SK-N-SH treated with all-trans-retinoic acid at 6 μM for 48 hours (cell line): ENCODE results near the gene UBE2G1.

ENCODE experiments used
- ARNTL ChIP-seq: fragments of 450-650 bp; formaldehyde crosslinking; IDR thresholded peaks from 2 replicates; pipeline ENCODE4 v1.5.0; 2020; ENCODE audit warnings: low read depth, mild to moderate bottlenecking, moderate library complexity, borderline replicate concordance
- CSDC2 ChIP-seq: fragments of 250-450 bp; sonication (Bioruptor Pico); IDR thresholded peaks from 2 replicates; pipeline ENCODE4 v1.5.0; 2020; ENCODE audit warnings: mild to moderate bottlenecking, moderate library complexity
- GLIS3 ChIP-seq: fragments of 250-450 bp; sonication (Bioruptor Pico); IDR thresholded peaks from 2 replicates; pipeline ENCODE4 v1.5.0; 2020; ENCODE audit warnings: mild to moderate bottlenecking, moderate library complexity
- ISL1 ChIP-seq: fragments of 250-450 bp; sonication (Bioruptor Pico); IDR thresholded peaks from 2 replicates; pipeline ENCODE4 v2.1.2; 2022; ENCODE audit warnings: mild to moderate bottlenecking, moderate library complexity
- PATZ1 ChIP-seq: fragments of 250-450 bp; sonication (Bioruptor Pico); IDR thresholded peaks from 2 replicates; pipeline ENCODE4 v1.8.0; 2020; ENCODE audit warnings: mild to moderate bottlenecking, moderate library complexity, borderline replicate concordance
- RARB ChIP-seq: fragments of 250-450 bp; sonication (Bioruptor Pico); IDR thresholded peaks from 2 replicates; pipeline ENCODE4 v1.8.0; 2021; ENCODE audit warnings: mild to moderate bottlenecking, moderate library complexity
- SNAI2 ChIP-seq: fragments of 250-450 bp; sonication (Bioruptor Pico); IDR thresholded peaks from 2 replicates; pipeline ENCODE4 v1.5.0; 2020; ENCODE audit warnings: mild to moderate bottlenecking, moderate library complexity
- TCF4 ChIP-seq: fragments of 250-450 bp; sonication (Bioruptor Pico); IDR thresholded peaks from 2 replicates; pipeline ENCODE4 v1.8.0; 2021; ENCODE audit warnings: mild to moderate bottlenecking, moderate library complexity, borderline replicate concordance
- TOX ChIP-seq: fragments of 250-450 bp; sonication (Bioruptor Pico); IDR thresholded peaks from 2 replicates; pipeline ENCODE4 v1.8.0; 2021; ENCODE audit warnings: mild to moderate bottlenecking, moderate library complexity, borderline replicate concordance
- ZFP3 ChIP-seq: fragments of 250-450 bp; sonication (Bioruptor Pico); IDR thresholded peaks from 2 replicates; pipeline ENCODE4 v1.5.0; 2020; ENCODE audit warnings: mild to moderate bottlenecking, moderate library complexity
- ZFP30 ChIP-seq: fragments of 450-650 bp; formaldehyde crosslinking; IDR thresholded peaks from 2 replicates; pipeline ENCODE4 v1.5.0; 2022; ENCODE audit warnings: mild to moderate bottlenecking, moderate library complexity
- ZNF70 ChIP-seq: fragments of 450-650 bp; formaldehyde crosslinking; IDR thresholded peaks from 2 replicates; pipeline ENCODE4 v1.5.0; 2020; ENCODE audit warnings: mild to moderate bottlenecking, moderate library complexity
- TF ChIP-seq, protein P1 (sequence below): fragments of 250-450 bp; sonication (Bioruptor Pico); IDR thresholded peaks from 2 replicates; pipeline ENCODE4 v1.5.0; 2020; ENCODE audit warnings: mild to moderate bottlenecking, moderate library complexity
- TF ChIP-seq, protein P2 (sequence below): fragments of 250-450 bp; sonication (Bioruptor Pico); IDR thresholded peaks from 2 replicates; pipeline ENCODE4 v1.5.1; 2020; ENCODE audit warnings: low read depth, mild to moderate bottlenecking, moderate library complexity

- no peak for TF ChIP-seq ARNTL (CRISPR knock-in tag)
- no peak for TF ChIP-seq PATZ1
- no peak for TF ChIP-seq ISL1
- TF ChIP-seq ZNF70 (CRISPR knock-in tag) = no peak
- no peak for TF ChIP-seq ZFP3 (CRISPR knock-in tag)
- TF ChIP-seq RARB = no peak
- TF ChIP-seq, protein P1, sequence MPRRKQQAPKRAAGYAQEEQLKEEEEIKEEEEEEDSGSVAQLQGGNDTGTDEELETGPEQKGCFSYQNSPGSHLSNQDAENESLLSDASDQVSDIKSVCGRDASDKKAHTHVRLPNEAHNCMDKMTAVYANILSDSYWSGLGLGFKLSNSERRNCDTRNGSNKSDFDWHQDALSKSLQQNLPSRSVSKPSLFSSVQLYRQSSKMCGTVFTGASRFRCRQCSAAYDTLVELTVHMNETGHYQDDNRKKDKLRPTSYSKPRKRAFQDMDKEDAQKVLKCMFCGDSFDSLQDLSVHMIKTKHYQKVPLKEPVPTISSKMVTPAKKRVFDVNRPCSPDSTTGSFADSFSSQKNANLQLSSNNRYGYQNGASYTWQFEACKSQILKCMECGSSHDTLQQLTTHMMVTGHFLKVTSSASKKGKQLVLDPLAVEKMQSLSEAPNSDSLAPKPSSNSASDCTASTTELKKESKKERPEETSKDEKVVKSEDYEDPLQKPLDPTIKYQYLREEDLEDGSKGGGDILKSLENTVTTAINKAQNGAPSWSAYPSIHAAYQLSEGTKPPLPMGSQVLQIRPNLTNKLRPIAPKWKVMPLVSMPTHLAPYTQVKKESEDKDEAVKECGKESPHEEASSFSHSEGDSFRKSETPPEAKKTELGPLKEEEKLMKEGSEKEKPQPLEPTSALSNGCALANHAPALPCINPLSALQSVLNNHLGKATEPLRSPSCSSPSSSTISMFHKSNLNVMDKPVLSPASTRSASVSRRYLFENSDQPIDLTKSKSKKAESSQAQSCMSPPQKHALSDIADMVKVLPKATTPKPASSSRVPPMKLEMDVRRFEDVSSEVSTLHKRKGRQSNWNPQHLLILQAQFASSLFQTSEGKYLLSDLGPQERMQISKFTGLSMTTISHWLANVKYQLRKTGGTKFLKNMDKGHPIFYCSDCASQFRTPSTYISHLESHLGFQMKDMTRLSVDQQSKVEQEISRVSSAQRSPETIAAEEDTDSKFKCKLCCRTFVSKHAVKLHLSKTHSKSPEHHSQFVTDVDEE = no peak
- TF ChIP-seq TCF4 (CRISPR knock-in tag) = no peak
- no peak for TF ChIP-seq CSDC2 (CRISPR knock-in tag)
- TF ChIP-seq SNAI2 (CRISPR knock-in tag) = no peak
- TF ChIP-seq, protein P2, sequence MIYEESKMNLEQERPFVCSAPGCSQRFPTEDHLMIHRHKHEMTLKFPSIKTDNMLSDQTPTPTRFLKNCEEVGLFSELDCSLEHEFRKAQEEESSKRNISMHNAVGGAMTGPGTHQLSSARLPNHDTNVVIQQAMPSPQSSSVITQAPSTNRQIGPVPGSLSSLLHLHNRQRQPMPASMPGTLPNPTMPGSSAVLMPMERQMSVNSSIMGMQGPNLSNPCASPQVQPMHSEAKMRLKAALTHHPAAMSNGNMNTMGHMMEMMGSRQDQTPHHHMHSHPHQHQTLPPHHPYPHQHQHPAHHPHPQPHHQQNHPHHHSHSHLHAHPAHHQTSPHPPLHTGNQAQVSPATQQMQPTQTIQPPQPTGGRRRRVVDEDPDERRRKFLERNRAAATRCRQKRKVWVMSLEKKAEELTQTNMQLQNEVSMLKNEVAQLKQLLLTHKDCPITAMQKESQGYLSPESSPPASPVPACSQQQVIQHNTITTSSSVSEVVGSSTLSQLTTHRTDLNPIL (CRISPR knock-in tag) = no peak
- no peak for TF ChIP-seq ZFP30 (CRISPR knock-in tag)
- TF ChIP-seq TOX (CRISPR knock-in tag) = no peak
- no peak for TF ChIP-seq GLIS3 (CRISPR knock-in tag)
These were observed 20.8 kb downstream of the UBE2G1 start for GRCh38 chr17:4345581-4346252.
